Neural progenitor cell (in vitro differentiated cells): ENCODE results near the gene AJUBA.

Experiments used
- CTCF ChIP-seq: fragments of 200-600 bp; sonication (generic); IDR thresholded peaks from 2 replicates; pipeline ENCODE4 v1.5.1; 2017; ENCODE audit warnings: antibody characterized with exemption, mild to moderate bottlenecking
- EZH2 ChIP-seq: fragments of 200-600 bp; sonication (generic); IDR thresholded peaks from 2 replicates; pipeline ENCODE4 v1.6.1; 2017; ENCODE audit warnings: antibody characterized with exemption, mild to moderate bottlenecking, moderate library complexity
- EZH2phosphoT487 ChIP-seq: fragments of 200-600 bp; sonication (generic); IDR thresholded peaks from 2 replicates; pipeline ENCODE4 v1.6.1; 2017; ENCODE audit warnings: antibody characterized with exemption

DNA sequence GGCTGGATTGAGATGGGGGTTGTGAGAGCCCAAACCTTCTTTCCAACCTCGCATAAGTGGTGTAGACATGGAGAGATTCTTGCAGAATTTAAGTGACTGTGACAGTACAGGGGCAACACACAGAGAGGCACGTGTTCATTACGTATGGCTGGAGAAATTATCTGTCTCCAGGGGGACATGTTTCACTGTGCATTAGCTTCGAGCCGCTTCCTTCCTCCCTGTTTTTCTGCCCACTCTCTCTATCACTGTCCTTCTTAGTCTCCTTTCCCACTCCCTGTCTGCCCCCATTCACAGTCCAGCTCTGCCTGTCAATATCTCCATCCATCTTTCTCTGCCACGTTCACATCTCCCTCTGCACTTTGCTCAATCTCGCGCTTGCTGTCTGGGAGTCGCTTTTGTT, 39.1 kb upstream of the AJUBA start:
- TF ChIP-seq CTCF (no peak), EZH2 (no peak), EZH2phosphoT487 (no peak)
